Activated naive CD4-positive, alpha-beta T cell treated with anti-CD3 and anti-CD28 coated beads for 36 hours (primary cell): ENCODE results near the gene GPR89A. TPM values are rescaled to one million over a fixed set of nuclear protein-coding genes. Genes with fewer than 3 reads are reported as not detected.
A peak's percentile ranks its signal among the peaks of the same experiment; 100 is the strongest.
"Not testable (repeated sequence)": the region's sequence is repeated elsewhere in the genome, so short reads cannot be mapped to it uniquely, and the experiment has no call there.

Experiments
- CTCF ChIA-PET: fragments of 350-600 bp; sonication (Branson Sonifier 250); formaldehyde crosslinking; loops from one replicate; lab custom pipeline; 2021; ENCODE audit warnings: antibody characterized with exemption; lab: Charles Lee
- DNase-seq: peaks from one replicate; pipeline ENCODE4 v3.0.0-alpha.2; 2020
- H3K27ac Mint-ChIP-seq: one replicate; pipeline ENCODE4 v1.8.0; 2021; ENCODE audit warnings: mild to moderate bottlenecking, mixed read lengths
- H3K27me3 Mint-ChIP-seq: one replicate; pipeline ENCODE4 v1.8.0; 2021; ENCODE audit warnings: low read depth, mixed read lengths
- H3K36me3 Mint-ChIP-seq: one replicate; pipeline ENCODE4 v1.8.0; 2021; ENCODE audit warnings: low read depth, mixed read lengths
- H3K4me1 Mint-ChIP-seq: one replicate; pipeline ENCODE4 v1.8.0; 2021; ENCODE audit warnings: low read depth, mixed read lengths
- H3K4me3 Mint-ChIP-seq: one replicate; pipeline ENCODE4 v1.8.0; 2021; ENCODE audit warnings: mild to moderate bottlenecking, moderate library complexity, mixed read lengths
- H3K9me3 Mint-ChIP-seq: one replicate; pipeline ENCODE4 v1.8.0; 2021; ENCODE audit warnings: mixed read lengths
- intact Hi-C: fragments of 100-400 bp; cut with micrococcal nuclease; formaldehyde crosslinking; loops from one replicate; pipeline ENCODE4 v1.15.1; 2023
- total RNA-seq, 2 experiments: library from RNA; stranded (reverse); gene quantifications; one replicate each; pipeline ENCODE4 v1.2.3, GENCODE V29; 2021

The GPR89A gene
- total RNA-seq, 2 experiments from 2014 or later = 18.0 to 19.4 TPM

DNA sequence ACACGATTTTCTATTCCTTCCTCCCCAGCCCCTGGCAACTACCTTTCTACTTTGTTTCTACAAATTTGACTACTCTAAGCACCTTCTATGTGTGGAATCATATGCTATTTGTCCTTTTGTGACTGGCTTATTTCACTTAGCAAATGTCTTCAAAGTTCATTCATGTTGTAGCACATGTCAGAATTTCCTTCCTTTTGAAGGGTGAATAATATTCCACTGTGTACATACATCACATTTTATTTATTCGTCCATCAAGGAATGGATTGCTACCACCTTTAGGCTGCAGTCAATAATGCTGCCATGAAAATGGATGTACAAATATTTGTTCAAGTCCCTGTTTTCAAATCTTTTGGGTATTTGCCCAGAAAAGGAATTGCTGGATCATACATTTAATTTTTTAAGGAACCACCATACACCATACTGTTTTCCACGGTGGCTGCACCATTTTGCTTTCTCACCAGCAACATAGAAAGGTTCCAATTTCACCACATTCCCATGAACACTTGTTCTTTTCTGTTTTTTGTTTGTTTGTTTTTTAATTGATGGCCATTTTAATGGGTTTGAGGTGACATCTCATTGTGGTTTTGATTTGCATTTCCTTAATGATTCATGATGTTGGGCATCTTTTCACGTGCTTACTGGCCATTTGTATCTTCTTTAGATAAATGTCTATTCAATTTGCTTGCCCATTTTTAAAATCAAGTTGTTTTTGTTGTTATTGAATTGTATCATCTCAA is 102.7 kb downstream of the GPR89A start:
- Mint-ChIP-seq H3K9me3 (no peaks in the 10 kb centered on the region), H3K4me3 (no peak overlapping the region), H3K27me3 (no peaks in the 10 kb centered on the region), H3K36me3 (no peaks in the 10 kb centered on the region), H3K4me1 (no peaks in the 10 kb centered on the region), H3K27ac (no peak overlapping the region)
- CTCF ChIA-PET = interaction anchor here (1.1 kb wide), 1 partner anchor 11 kb away, joined by 3 read pairs; no protein-coding TSS in a partner anchor
- intact Hi-C loops = no loop called here
- DNase-seq = no peak

DNA sequence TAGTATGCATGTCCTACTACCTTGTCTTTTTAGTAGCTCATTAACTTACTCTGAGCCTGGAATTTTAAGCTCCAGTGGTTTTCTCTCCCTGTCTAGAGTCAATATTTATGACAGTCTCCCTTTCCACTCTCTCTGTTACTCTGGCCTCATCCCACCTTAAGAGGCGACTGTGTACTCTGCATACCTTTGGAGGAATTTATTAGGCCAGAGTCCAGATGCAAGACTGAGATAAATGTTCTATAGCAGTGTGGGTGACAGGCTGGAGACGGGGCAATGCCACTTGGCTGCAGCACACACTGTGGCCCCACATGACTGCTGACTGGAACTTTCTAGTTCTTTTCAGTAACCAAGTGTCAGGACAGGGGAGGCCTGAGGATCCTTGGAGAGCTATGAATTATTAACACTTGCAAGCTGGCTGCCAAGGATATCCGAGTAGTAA is 103.4 kb downstream of the GPR89A start:
- Mint-ChIP-seq H3K27ac (no peak overlapping the region), H3K4me3 (no peak overlapping the region), H3K4me1 (no peaks in the 10 kb centered on the region), H3K36me3 (no peaks in the 10 kb centered on the region), H3K27me3 (no peaks in the 10 kb centered on the region), H3K9me3 (no peaks in the 10 kb centered on the region)
- no peak for DNase-seq
- intact Hi-C loops = no loop called here
- CTCF ChIA-PET = interaction anchor here (1.1 kb wide), 1 partner anchor 11 kb away, joined by 3 read pairs; no protein-coding TSS in a partner anchor

DNA sequence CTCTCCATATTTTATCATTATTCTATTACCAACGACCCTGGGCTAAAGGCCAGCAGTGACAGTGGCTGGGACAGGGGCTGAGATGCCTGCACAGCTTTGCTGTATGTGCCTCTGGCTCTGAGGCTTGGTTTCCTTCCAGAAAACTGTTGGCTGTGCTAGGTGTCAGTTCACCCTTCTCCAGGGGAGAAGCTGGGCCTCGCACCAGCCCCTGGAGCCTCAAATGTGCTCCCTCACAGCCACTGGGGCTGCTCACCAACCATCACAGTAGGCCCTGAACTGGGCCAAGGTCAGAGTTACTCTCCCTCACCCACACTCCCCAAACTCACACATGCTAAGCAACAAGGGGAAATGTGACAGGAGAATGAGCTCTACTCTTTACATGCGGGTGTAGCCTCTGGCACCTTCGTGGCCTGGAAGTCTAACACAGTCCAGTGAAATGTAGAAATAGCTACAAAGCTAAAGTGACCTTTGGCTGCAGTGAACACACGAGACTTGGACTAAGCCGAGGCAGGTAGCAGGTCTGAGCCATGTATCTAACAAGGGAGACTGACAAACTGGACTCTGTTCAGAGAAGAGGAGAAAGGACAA is 106.8 kb downstream of the GPR89A start:
- H3K9me3 Mint-ChIP-seq = no peaks in the 10 kb centered on the region
- CTCF ChIA-PET = no interaction called here
- intact Hi-C loops = loop anchor here (5.0 kb wide), 1 partner anchor 38 kb away; no protein-coding TSS in a partner anchor
- no peaks in the 10 kb centered on the region for H3K36me3 Mint-ChIP-seq
- DNase-seq = no peak
- no peak overlapping the region for H3K4me3 Mint-ChIP-seq
- peaks cover 4% of the 10 kb centered on the region for H3K4me1 Mint-ChIP-seq
- no peaks in the 10 kb centered on the region for H3K27me3 Mint-ChIP-seq
- H3K27ac Mint-ChIP-seq = no peak overlapping the region

DNA sequence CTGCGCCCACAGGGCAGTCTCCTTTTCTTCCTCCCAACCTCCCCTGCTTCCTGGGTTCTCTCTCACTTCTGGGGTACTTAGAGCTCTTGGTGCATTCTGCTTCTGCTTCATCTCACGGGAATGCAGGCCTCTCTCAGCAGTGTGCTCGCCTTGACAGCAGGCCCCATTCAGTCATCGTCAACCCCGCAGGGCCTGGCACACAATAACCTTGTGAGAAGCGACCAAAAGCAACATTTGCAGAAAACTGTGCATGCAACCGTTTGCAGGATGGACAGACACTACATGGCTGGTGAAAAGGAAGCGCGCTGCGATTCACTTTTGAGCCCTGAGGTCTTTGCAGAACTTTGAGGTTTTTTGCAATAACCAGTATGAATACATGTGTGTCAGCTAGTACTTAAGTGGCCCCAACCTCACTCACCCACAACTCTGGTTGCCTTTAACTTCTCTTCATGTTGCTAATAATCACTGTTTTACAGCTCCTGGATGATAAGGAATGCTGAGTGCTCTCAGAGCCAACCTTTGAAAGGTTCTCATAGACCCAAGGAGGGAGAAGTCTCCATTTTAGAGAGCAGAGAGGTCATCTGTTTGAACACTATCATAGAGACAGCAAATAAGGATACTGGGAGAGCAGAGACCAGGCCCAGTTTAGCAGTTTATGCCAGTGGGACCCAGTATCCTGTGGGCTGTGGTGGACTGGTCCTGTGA is 109.0 kb downstream of the GPR89A start:
- Mint-ChIP-seq H3K4me3 (no peak overlapping the region), H3K36me3 (no peaks in the 10 kb centered on the region), H3K27me3 (peaks cover 11% of the 10 kb centered on the region), H3K9me3 (no peaks in the 10 kb centered on the region), H3K27ac (no peak overlapping the region), H3K4me1 (peaks cover 11% of the 10 kb centered on the region)
- no peak for DNase-seq
- CTCF ChIA-PET = no interaction called here
- intact Hi-C loops = loop anchor here (5.0 kb wide), 1 partner anchor 36 kb away; no protein-coding TSS in a partner anchor

DNA sequence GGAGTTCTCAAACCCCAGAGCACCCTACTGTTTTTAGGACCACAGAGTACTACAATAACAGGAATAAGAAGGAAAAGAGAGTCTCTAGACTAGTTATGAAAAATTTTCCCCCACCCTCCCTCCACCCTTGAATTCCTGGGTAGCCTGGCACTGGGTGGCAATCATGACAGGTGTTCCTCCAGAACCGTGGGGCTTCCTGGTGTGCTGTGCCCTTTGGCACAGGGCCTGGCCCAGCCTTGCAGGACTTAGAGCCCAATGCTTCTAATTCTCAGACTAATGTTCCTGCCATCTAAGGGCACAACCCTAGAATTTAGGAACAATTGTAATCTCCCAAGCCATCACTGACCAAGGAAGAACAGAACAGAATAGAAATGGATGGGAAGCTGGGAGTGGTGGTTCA is 110.0 kb downstream of the GPR89A start:
- Mint-ChIP-seq H3K27me3 (peaks cover 14% of the 10 kb centered on the region), H3K4me3 (no peak overlapping the region), H3K36me3 (no peaks in the 10 kb centered on the region), H3K27ac (no peak overlapping the region), H3K4me1 (peaks cover 11% of the 10 kb centered on the region), H3K9me3 (no peaks in the 10 kb centered on the region)
- CTCF ChIA-PET = no interaction called here
- intact Hi-C loops = loop anchor here (5.0 kb wide), 1 partner anchor 34 kb away; no protein-coding TSS in a partner anchor
- no peak for DNase-seq

DNA sequence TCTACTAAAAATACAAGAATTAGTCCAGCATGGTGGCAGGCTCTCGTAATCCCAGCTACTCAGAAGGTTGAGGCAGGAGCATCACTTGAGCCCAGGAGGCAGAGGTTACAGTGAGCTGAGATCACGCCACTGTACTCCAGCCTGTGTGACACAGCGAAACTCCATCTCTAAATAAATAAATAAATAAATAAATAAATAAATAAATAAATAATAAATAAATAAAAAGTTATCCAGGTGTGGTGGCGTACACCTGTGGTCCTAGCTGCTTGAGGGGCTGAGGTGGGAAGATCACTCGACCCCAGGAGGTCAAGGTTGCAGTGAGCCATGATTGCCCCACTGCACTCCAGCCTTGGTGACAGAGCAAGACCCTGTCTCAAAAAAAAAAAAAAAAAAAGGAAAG is 110.7 kb downstream of the GPR89A start:
- Mint-ChIP-seq H3K4me1 (peaks cover 11% of the 10 kb centered on the region), H3K27me3 (peaks cover 17% of the 10 kb centered on the region)
- H3K36me3 Mint-ChIP-seq, H3K27ac Mint-ChIP-seq, DNase-seq, H3K4me3 Mint-ChIP-seq, H3K9me3 Mint-ChIP-seq: not testable (repeated sequence)
- CTCF ChIA-PET = interaction anchor here (1.0 to 1.4 kb wide), 2 partner anchors 28 to 127 kb away, joined by 3 to 5 read pairs; partner anchors contain the start of gene NUDT17
- intact Hi-C loops = loop anchor here (5.0 kb wide), 1 partner anchor 34 kb away; no protein-coding TSS in a partner anchor

DNA sequence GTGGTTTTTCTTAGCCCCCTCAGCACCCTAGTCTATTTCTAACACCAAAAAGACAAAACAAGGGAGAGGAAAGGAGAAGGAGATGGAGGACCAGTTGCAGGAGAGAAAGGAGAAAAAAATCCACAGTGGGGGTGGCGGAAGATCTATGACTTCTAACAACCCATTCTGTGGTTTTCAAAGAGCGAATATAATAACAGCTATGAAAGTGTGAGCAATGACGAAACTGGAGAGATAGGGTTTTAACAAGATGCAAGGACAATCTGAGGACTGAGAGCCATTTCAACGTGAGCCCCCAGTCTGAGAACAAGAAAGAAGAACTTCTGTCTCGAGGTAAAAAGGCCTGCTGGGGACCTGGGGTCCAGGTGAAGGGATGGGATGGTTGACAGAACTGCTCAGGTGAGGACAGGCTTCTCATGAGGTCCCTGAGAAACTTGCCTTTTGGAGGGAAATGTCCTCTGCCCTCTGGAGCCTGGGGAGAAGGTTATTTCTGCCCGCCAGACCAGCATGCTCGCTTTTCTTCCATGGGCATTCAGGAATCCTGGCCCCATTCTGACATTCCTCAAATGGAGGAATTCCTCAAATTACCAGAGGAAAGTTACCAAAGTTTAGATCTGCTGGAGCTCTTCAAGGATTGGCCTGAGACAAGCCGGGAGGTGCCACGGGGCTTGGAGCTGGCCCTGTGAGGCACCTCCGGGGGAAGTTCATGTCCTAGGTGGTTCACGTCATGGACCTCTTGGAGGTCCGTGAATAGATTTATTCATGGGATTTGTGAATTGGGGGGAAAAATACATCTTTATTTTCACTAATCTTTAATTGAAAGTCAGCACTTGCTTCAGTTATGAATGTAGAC is 111.7 kb downstream of the GPR89A start, which contains the start of gene CD160:
TSS of gene CD160 (plus strand) at position 270 of the 850 bp plus-strand sequence. CDS start 8,829 bp downstream, outside the sequence.
- Mint-ChIP-seq H3K9me3 (no peaks in the 10 kb centered on the region), H3K36me3 (no peaks in the 10 kb centered on the region), H3K4me1 (peaks cover 11% of the 10 kb centered on the region), H3K27me3 (peaks cover 17% of the 10 kb centered on the region), H3K4me3 (no peak within 1 kb of the TSS), H3K27ac (no peak within 1 kb of the TSS)
- intact Hi-C loops = loop anchor here (5.0 to 10.0 kb wide), 2 partner anchors 33 to 125 kb away; no protein-coding TSS in a partner anchor
- CTCF ChIA-PET = interaction anchor here (1.0 to 1.4 kb wide), 5 partner anchors 11 to 127 kb away, joined by 3 to 5 read pairs (median 4); partner anchors contain the start of gene NUDT17
- peak; percentile 9 for DNase-seq

Other genes with a start within 250 kb of the GPR89A start
- gene NBPF20, start 182.4 kb upstream of the GPR89A start, total RNA-seq = 1 to 10 TPM; 1.4 to 1.8 TPM
- not detected for gene PDZK1, start 99.4 kb downstream of the GPR89A start, total RNA-seq
- not detected for gene CD160, start 111.5 kb downstream of the GPR89A start, total RNA-seq
- 1 to 10 TPM; 7.5 to 8.0 TPM for gene RNF115, start 216.1 kb downstream of the GPR89A start, total RNA-seq
- 10 to 100 TPM; 18.8 to 19.2 TPM for gene POLR3C, start 216.2 kb downstream of the GPR89A start, total RNA-seq
- gene NUDT17, start 237.6 kb downstream of the GPR89A start, total RNA-seq = 1 to 10 TPM; 3.2 to 3.4 TPM